GM18519 (cell line): ENCODE data around the gene CD14.
A peak's percentile ranks its signal among the peaks of the same experiment; 100 is the strongest.
"Not testable (repeated sequence)": the region's sequence is repeated elsewhere in the genome, so short reads cannot be mapped to it uniquely, and the experiment has no call there.

Source experiments
- ATAC-seq: cut with Tn5 transposase; IDR thresholded peaks from one replicate; pipeline ENCODE4 v1.9.1; 2021; ENCODE audit warnings: mild to moderate bottlenecking, moderate library complexity; ENCODE audit not compliant: unreplicated experiment, low FRiP score

The CD14 gene

DNA sequence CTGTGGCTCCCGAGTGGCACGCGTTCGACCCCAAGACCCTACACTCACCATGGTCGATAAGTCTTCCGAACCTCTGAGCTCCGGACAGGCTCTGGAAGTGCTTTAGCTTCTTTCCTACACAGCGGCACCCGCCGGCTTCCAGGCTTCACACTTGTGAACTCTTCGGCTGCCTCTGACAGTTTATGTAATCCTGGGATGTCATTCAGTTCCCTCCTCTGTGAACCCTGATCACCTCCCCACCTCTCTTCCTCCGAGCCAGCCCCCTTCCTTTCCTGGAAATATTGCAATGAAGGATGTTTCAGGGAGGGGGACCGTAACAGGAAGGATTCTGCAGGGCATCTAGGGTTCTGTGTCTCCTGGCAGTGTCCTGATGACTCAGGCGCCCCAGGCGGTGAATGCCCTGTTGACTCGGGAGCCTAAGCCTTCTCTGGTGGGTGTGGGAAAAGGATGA is at the start of gene CD14:
TSS of gene CD14 (minus strand) at position 155 of the 451 bp plus-strand sequence. CDS start at position 51, 104 bp downstream.
- no peak for ATAC-seq

DNA sequence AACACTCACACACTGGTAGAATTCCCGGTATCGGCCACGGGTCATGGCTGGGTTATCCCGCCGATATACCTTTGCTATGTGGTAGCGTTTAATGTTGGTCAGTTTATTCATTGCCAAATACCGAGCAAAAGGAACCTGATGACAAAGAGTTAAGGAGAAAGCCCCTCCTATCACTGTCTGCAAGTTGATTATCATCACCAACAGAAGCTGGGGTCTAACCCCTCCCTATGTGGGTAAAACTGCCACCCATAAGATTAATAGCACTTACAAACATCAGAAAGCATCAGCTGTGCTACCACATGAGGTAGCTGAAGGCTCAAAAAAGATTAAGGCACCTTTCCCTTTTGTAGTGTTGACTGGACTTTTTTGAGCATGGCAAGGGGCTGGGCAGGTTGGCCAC is 46.0 kb upstream of the CD14 start:
- ATAC-seq: no peak

DNA sequence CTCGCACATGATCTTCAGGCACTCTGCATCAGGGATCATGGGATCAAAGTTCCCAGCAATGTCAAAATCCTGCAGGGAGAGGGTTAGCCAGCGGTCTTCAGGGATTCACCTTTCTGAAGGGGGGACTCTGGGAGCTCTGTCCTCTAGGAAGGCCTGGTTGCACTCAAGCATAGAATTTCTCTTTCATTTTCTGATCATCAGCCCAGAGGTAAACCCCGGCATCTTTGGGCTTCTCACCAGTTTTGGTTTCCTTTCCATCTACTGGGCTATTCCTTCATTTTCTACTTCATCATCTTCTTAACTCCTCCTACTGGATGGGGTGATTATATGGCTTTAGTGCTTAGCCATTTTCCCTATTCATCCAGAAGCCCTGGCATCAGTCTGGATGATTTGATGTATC is 45.0 kb upstream of the CD14 start:
- no peak for ATAC-seq

DNA sequence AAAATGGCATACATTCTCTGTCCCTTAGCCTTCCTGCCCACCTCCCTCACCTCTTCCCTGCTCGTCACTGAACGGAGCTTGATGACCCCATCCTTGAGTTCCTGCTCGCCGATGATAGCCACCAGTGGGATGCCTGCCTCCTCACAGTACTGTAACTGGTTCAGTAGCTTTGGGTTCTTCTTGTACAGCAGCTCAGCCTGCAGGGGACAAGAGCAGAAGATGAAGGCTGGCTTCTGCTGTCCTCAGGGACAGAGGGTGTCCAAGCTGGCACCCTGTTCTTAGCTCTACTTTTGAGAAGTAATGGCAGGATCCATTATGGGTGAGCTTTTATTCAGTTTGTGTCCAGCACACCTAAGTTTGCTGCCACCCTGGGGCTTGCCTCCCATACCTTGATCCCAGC is 41.7 kb upstream of the CD14 start:
- no peak for ATAC-seq

DNA sequence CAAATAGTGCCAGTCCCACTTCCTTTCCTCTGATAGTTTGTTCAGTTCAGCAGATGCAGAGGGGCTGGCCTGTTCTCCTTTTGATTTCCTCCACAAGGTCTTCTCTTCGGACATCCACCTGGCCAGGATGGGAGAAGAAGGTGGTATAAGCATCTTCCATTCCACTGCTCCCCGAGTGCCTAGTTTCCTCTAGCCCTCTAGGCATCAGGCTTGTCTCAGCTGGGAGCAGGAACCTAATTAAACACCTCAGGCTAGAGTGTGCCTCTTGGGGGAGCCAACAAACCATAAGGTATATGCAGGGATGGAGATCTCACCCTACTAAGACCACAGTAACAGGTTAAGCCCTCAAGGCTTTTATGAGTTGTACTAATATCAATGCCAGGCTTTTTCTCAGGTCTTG is 41.2 kb upstream of the CD14 start:
- no peak for ATAC-seq

DNA sequence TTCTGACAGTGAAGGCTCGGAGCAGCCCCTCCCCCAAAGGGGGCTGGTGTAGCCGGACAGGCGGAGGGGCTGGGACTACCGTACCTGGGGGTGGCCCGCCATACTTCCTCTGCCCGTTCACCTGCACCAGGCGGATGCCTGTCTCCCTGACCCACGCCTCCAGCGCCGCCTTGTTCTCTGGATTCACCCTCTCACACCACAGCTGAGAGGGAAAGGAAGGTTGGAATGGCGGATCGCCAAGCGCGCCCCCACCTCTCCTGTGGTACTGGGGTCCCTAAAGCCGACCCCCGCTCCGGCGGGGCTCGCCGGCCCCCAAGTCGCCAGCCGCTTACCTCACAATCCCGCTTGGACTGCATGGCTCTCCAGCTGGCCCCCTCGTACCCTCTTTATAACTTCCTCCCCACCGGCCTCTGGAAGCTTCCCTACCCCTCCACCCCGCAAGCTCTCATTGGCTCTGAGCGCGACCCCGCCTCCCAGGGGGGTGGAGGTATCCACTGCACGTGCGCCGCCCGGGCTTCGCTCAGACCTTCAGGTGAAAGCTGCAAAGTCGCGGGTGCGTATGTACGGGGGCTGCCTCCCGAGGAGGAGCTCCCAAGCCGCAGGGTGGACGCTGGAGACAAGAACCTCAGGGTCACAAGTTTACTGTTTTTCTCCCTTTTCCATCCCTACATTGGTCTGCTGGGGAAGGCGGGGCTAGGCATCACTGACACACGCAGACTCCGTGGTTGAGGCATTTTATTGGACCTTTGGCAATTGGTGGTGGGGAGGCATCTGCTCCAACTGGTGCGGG is 40.4 kb upstream of the CD14 start, which contains the start of gene DND1:
TSS of gene DND1 (minus strand) at position 390 of the 790 bp plus-strand sequence. CDS start at position 356, 34 bp downstream.
- no peak for ATAC-seq

DNA sequence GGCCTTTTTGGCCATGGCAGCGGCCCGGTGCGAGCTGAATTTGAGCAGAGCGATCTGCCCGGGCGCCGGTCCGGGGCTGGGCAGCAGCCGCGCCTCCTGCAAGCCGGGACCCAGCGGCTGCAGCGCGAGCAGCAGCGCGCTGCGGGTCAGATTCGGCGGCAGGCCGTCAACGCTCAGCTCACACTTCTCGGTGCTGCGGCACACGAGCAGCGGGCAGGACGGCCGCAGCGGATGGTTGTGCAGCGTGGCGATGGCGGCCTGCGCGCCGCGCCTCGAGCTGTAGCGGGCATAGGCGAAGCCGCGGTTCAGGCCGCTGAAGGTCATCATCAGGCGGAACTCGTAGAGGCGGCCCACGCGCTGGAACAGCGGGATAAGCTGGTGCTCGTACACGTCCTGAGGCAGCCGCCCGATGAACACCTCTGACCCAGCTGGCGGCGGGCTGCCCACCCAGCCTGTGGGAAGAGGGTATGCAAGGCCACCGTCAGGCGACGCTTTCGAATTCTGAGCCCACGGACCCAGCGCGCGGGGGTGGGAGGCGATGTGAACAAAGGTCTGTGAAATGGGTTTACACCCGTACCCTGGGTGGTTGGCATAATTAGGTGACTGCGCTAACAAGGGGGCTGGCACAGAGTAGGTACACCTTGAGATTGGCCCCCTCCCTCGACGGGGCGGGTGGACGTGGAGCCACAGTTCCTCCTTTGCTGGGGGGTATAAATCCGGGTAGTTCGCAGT is 39.6 kb upstream of the CD14 start:
- no peak for ATAC-seq

DNA sequence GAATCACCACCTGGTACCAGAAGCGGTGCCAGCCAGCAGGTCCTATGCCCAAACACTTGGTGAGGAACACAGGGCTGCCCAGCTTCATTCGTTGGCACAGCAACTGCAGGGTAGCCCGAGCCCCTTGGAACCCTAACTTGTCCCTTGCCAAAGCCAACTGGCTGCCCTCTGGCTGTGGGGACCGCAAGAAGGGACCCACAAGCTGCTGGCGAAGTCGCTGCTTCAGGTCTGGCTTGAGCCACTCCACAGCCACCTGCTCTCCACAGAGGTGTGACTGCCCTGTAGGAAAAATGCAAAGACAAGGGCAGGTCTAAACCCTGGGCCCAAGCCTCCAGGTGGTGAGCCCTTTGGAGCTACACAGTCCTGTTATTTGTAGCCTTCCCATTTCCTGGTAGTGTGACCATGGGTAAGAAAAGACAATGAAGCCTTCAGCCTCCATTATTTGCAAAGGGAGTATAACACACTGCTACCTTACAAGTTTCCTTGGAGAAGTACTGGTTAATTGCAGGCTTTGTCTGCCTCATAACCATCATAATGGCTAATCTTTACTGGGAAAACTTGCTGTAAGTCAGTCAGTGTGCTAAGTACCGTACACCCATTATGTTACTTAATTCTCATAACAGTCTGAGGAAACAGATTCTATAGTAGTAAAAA is 38.6 kb upstream of the CD14 start:
- ATAC-seq: no peak

DNA sequence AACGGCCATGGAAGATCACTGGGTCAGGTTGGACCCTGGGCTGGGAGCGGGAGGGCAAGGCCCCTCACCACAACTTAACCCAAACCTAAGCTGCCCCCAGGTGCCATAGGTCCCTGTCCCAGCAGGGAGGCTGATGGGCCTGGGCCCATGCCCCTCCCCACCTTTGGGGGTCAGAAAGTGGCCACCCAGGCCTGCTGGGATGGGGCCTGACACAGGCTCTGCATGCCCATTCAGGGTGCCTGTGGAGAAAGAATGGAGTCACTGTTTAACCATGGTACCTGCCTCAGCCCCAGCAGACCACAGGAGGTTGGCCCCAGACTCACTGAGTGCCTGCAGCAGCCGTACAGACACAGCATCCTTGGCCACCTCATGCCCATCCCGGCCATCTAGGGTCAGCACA is 38.1 kb upstream of the CD14 start:
- ATAC-seq: not testable (repeated sequence)

DNA sequence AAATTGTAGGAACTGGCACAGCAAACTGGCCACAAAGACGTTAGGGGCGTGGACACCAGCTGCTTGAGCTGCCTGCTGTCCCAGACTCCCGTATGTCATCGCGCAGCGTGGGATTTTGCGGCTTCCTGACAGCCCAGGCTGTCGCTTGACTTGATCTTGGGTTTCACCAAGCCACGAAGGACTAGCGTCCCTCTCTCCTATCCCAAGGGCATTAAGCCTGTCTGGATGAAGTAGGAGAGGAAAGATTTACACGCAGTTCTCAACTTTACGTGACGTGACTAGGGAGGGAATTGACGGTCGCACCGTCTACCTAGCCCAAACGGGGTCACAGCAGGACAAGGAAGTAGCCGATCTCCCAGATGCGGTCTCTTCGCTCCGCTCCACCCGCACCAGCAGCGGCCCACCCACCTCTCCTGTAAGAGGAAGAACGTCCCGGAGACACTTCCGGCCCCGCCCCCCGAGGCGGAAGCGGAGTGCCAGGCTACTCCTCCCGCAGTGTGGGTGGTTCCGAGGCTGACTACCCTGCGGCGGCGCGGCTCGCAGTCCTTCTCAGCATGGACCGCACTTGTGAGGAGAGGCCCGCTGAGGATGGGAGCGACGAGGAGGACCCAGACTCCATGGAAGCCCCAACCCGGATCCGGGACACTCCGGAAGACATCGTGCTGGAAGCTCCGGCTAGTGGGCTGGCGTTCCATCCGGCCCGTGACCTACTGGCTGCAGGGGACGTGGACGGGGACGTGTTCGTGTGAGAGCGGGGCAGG is 31.6 kb upstream of the CD14 start, which contains the start of gene WDR55:
TSS of gene WDR55 (plus strand) at position 546 of the 761 bp plus-strand sequence. CDS start at position 555, 9 bp downstream.
- peak; percentile 91 for ATAC-seq

DNA sequence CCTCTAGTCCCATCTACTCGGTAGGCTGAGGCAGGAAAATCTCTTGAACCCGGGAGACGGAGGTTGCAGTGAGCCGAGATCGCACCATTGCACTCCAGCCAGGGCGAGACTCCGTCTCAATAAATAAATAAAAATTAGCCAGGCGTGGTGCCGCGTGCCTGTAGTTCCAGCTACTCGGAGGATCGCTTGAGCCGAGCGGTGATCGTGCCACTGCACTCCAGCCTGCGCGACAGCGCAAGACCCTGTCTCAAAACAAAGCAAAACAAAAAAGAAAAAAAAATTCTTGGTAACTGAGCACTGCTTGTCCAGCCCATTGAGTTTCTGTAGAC is 31.0 kb upstream of the CD14 start:
- no peak for ATAC-seq

DNA sequence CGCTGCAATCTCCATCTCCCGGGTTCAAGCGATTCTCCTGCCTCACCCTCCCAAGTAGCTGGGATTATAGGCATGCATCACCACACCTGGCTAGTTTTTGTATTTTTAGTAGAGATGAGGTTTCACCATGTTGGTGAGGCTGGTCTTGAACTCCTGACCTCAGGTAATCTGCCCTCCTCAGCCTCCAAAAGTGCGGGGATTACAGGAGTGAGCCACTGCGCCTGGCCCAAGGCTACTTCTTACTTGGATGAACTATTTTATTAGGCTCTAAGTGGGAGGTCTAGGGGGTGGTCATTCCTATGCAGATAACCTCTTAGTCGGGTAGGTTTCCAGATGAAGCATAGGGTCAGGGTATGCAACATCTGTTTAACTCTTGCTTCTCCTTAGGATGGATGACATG is 27.4 kb upstream of the CD14 start:
- not testable (repeated sequence) for ATAC-seq

DNA sequence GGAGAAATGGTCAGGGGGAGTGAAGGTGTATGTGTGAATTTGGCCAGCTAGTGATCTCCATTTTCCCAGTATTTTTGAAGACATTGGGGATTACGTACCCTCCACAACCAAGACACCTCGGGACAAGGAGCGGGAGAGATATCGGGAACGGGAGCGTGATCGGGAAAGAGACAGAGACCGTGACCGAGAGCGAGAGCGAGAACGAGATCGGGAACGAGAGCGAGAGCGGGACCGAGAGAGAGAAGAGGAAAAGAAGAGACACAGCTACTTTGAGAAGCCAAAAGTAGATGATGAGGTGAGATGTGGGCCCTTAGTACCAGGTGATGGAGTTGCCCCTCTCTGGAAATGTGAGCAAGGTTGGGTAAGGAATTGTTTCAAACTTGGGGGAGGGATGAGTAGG is 25.9 kb upstream of the CD14 start:
- ATAC-seq: no peak

DNA sequence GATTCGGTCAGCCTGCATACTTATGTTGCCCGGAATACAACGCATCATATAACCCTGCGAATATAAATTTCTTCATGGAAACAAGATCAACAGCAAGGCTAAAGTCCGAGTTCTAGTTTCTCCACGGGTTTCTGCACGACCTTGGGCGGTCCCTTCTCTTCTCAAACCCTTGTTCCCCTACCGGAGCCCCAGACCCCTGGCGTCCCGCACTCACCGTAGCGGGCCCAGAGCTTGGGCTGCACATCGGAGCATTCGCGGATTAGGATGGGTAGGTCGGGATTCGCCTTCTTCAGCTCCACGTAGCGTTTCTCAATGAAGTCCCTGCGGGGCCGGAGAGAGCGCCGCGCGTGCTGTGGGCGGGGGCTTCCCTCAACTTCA is 14.1 kb upstream of the CD14 start:
- peak; percentile 8 for ATAC-seq

DNA sequence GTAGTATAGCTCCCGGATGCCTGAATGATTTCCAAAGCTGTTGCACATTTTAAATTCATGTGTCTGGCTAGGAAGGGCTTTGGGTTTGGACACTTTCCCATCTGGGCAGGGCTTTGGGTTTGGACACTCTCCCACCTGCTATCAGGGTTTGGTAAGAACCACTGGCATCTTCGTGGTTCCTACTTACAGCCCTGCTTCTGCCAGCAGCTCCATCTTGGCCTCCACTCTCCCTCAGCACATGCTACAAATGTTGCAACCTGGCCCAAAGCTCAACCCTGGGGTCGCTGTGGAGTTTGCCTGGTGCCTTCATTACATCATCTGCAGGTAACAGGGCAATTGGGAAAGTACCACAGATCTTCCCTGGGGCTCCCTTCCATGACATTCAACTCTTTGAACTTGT is 9.7 kb upstream of the CD14 start:
- ATAC-seq: no peak

DNA sequence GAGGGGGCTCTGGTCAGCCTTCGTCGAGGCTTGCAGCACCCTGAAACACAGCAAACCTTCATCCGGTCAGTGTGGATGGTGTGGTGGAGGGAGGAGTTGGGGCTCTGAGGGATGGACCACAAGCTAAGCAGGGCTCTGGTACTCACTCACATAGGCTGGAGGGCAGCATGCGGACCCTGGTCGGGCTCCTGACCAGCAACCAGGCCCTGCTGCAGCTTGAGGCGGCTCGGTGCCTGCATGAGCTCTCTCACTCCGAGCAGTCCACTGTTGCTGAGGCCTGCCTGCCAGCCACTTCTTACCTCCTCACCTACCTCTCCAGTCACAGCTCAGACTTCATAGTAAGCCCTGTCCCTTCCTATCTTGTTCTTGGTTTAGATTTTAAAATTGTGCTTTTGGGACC is 8.7 kb upstream of the CD14 start:
- no peak for ATAC-seq

DNA sequence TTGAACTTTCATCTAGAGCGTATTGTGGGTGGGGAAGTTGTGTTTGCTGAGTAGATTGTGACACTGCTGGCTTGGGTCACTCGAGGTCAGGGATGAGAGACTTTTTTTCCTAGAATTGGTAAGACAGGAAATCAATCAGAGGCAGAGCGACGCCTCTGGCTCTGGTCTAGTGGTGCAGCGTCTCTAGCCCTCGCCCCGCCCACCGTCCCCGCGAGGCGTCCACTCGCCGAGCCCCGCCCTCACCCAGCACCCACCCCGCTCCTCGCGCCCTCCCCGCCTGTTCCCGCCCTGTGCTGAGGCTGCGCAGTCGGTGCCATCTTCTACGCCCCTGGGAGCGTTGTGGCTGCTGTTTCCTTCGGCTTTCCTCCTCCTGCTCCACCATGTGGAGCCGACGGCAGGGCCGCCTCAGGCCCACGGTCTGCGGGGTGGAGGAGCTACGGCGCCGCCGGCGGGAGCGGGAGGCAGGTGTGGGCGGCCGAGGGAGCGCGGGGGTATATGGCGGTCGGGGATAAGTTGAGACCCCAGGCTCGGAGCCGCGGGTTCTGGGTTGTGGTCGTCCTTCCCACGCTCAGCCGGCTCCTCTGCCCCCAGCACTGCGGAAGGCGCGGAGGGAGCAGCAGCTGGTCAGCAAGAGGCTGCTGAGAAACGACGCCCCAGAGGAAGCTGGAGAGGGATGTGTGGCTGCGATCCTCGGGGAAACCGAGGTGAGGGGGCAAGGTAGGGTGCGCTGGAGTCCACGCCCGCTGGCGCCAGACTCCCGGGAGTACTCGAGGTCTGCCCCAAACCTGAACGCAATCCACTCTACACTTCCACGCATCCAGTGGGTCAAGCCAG is 6.4 kb upstream of the CD14 start, which contains the start of gene TMCO6:
TSS of gene TMCO6 (plus strand) at position 304 of the 834 bp plus-strand sequence. CDS start at position 381, 77 bp downstream.
- peak; percentile 81 for ATAC-seq

DNA sequence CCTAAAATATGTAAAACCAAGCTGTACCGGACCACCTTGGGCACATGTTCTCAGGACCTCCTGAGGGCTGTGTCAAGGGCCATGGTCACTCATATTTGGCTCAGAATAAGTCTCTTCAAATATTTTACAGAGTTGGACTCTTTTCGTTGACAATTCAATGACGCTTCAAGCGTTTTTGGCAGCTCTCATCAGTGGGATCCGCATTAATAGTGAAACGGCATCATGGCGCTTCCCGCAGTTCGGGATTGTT is 5.8 kb upstream of the CD14 start:
- not testable (repeated sequence) for ATAC-seq

DNA sequence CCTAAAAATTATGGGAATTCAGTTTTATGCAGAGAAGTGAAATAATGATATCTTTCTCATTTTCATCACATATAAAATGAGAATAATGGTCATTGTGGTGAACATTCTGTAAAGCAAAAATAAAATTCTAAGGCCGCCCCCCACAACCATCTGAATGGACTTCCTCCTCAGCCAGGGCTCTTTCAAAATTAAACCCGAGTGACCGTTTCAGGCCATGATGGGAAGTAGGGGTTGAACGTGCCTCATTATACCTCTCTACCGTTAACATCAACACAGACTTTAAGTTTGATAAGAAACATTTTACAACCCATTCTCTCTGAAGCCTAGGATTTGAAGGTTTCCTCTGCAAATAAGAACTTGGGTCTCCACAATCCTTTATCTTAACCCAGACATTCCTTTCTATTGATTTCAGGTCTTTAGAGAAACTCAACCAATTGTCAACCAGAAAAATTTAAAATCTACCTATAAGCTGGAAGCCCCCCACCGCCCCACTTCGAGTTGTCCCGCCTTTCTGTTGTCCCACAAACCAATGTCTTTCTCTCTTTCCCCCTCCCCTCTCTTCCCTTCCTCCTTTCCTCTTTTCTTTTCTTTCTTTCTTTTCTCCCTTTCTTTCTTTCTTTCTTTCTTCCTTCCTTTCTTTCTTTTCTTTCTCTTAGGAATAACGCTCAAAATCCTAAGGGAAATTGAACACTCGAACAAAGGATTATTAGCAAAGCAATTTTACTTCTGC is 4.6 kb upstream of the CD14 start:
- no peak for ATAC-seq
